Heart right ventricle (tissue), 16 donors: ENCODE results near the gene DDX20. TPM values are rescaled to one million over a fixed set of nuclear protein-coding genes. Genes with fewer than 3 reads are reported as not detected.

ENCODE experiments used
- ATAC-seq, 8 donors: fragments of 200-7000 bp; cut with Tn5 transposase; one replicate each; pipeline ENCODE4 v1.9.1; 2020; ENCODE audit warnings: mild to moderate bottlenecking in 8 of 8, moderate library complexity in 8 of 8, moderate number of reproducible peaks in 1 of 8
- DNase-seq, 2 donors: peaks; one replicate each; pipeline ENCODE4 v3.0.0-alpha.2; 2020
- H3K27ac ChIP-seq, 10 donors: fragments of 200-600 bp; sonication (generic) in 2 of 10; one replicate each; pipeline versions ENCODE4 v1.5.0 to v1.8.0; 2020 to 2022; ENCODE audit warnings: mild to moderate bottlenecking in 3 of 10
- H3K27me3 ChIP-seq, 7 donors: fragments of 200-600 bp; one replicate each; pipeline ENCODE4 v1.8.0; 2021 to 2022; ENCODE audit warnings: mild to moderate bottlenecking in 2 of 7
- H3K36me3 ChIP-seq, 9 donors: fragments of 200-600 bp; sonication (generic) in 1 of 9; one replicate each; pipeline versions ENCODE4 v1.5.0 to v1.8.0; 2020 to 2022; ENCODE audit warnings: mild to moderate bottlenecking in 2 of 9
- H3K4me1 ChIP-seq, 9 donors: fragments of 200-600 bp; sonication (generic) in 1 of 9; one replicate each; pipeline versions ENCODE4 v1.5.0 to v1.8.0; 2020 to 2022; ENCODE audit warnings: mild to moderate bottlenecking in 4 of 9
- H3K4me3 ChIP-seq, 10 donors: fragments of 200-600 bp; sonication (generic) in 2 of 10; one replicate each; pipeline versions ENCODE4 v1.5.0 to v1.8.0; 2020 to 2022; ENCODE audit warnings: mild to moderate bottlenecking in 7 of 10, moderate library complexity in 2 of 10
- H3K9me3 ChIP-seq, 11 donors: fragments of 200-600 bp in 10 of 11; sonication (generic) in 2 of 11; one replicate each; pipeline versions ENCODE4 v1.5.0 to v1.8.0; 2013 to 2022; ENCODE audit warnings: mild to moderate bottlenecking in 2 of 11, control low read depth in 1 of 11, moderate library complexity in 1 of 11
- WGBS, 2 donors: extraction: QIAGEN DNeasy Blood & Tissue Kit; methylation state at CpG; one replicate each; pipeline ENCODE4 v1.1.7; 2013; ENCODE audit warnings: inconsistent platforms in 1 of 2; 5-methylcytosine and 5-hydroxymethylcytosine counted together
- intact Hi-C, 10 donors: fragments of 100-400 bp; cut with DNase I; formaldehyde crosslinking; loops; one replicate each; pipeline versions ENCODE4 v1.11.1 to v1.14.2; 2022
- polyA plus RNA-seq, 2 donors: library from polyadenylated mRNA; stranded (reverse); fragments of 200-250 nt; gene quantifications; one replicate each; pipeline ENCODE4 v1.2.3, GENCODE V29; 2013
- total RNA-seq, 10 donors: library from RNA; stranded (reverse); fragmentation: NEBNext Ultra II Directional in 3 of 10; extraction: Animal tissue kit (Norgen Biotek cat#: 25700) in 3 of 10; gene quantifications; one replicate each; pipeline versions ENCODE4 v1.2.1 to v1.2.4, GENCODE V29; 2021 to 2023
- TF ChIP-seq, protein P1 (sequence below), 9 donors: fragments of 200-600 bp; sonication (generic) in 2 of 9; IDR thresholded peaks; one replicate each; pipeline versions ENCODE4 v1.5.0 to v1.8.0; 2021 to 2022; ENCODE audit warnings: antibody characterized with exemption in 9 of 9, mild to moderate bottlenecking in 5 of 9, moderate library complexity in 1 of 9
- donor health status: Arrhythmogenic right ventricular cardiomyopathy.
- donor health status: ischemic (EF 13 %, LVEDD 7.1; RV severe dilation, severe dysfunction).
- donor health status: healthy with polysubstance abuse.
- donor health status: DM: no; HTN: yes; CAD: no.
- donor health status: DM: no; HTN: no; CAD: no.
- donor health status: ischemic (EF 25% LVEDD 6.9; RV normal size, moderate dysfunction).
- donor health status: ischemic (EF 25% LVEDD 5.7; RV mildly dilated, moderate dysfunction).
- donor health status: healthy.
- donor health status: DM: yes; HTN: yes; CAD: no.
- donor health status: Ischemic cardiomyopathy.
- donor health status: ischemic (EF 35%, LVEDD 5.7; RV mildly dilated, moderate dysfunction).
- donor health status: nonischemic (EF 11% LVEDD 7.7; RV severe dilation, severe dysfunction).
- donor health status: DM: yes; HTN: yes; CAD: no.
- donor health status: PGD.
- donor health status: ischemic (EF 29% LVEDD 5.4; RV normal size, mild dysfunction).
- donor health status: nonischemic (EF 23%, LVEDD 6.1; RV moderate dilation, normal function).

The DDX20 gene
- total and polyA plus RNA-seq, 12 donors, result 4.0 to 10.0 (median 6.4) TPM

DNA sequence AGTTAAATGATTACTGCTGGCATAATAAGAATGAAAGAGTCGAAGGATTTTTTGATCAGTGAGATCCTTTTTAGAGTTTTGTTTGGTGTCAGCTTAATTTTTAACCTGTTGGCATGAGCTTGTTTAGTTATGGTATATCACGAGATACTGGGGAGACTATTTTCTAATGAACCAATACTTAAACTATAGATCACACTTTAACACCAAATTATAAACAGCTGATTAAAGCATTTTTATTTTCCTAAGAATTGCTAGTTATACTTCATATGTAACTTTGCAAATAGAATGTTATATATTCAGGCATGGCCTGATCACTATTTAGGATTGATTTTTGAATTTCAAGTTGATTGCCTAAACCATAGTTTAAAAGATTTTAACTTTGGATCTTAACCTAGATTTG lies 6.0 kb downstream of the DDX20 start:
- H3K36me3 ChIP-seq, result peaks cover 0 to 98% (median 44%) of the 10 kb centered on the region in 9 donors
- no peak overlapping the region for H3K27ac ChIP-seq
- no peak for ATAC-seq
- WGBS, 2 donors, result 96 to 97% methylated on average over 2 of the region's 2 CpGs
- no peaks in the 10 kb centered on the region for H3K27me3 ChIP-seq
- no peak overlapping the region for H3K4me3 ChIP-seq
- no peak for DNase-seq
- TF ChIP-seq, protein P1, sequence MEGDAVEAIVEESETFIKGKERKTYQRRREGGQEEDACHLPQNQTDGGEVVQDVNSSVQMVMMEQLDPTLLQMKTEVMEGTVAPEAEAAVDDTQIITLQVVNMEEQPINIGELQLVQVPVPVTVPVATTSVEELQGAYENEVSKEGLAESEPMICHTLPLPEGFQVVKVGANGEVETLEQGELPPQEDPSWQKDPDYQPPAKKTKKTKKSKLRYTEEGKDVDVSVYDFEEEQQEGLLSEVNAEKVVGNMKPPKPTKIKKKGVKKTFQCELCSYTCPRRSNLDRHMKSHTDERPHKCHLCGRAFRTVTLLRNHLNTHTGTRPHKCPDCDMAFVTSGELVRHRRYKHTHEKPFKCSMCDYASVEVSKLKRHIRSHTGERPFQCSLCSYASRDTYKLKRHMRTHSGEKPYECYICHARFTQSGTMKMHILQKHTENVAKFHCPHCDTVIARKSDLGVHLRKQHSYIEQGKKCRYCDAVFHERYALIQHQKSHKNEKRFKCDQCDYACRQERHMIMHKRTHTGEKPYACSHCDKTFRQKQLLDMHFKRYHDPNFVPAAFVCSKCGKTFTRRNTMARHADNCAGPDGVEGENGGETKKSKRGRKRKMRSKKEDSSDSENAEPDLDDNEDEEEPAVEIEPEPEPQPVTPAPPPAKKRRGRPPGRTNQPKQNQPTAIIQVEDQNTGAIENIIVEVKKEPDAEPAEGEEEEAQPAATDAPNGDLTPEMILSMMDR (IDR thresholded peaks at IDR 0.05), result no peak
- no peaks in the 10 kb centered on the region for H3K9me3 ChIP-seq
- H3K4me1 ChIP-seq, result peaks cover 0 to 19% (median 7%) of the 10 kb centered on the region in 9 donors
- intact Hi-C loops, result loop anchor here in 3 of 10 donors (5.0 to 10.0 kb wide), 3 partner anchors 277 to 537 kb away; partner anchors contain the start of gene CHI3L2 (in 2 of the 3)

DNA sequence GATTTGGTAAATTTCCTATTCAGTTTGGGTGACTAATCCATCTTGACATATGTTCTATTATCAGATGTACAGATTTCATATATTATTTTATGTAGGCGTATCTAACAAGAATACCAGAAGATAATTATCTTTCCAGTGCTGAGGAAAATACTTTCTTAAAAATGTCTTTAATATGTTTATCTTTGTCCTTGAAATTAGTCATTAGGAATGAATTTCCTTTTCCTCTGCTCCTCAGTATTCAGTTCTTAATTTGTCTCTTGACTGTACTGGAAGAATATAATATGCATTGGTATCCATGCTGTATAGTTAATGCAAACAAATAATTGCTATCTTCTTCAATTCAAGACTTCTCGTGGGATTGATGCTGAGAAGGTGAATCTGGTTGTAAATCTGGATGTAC lies 6.6 kb downstream of the DDX20 start:
- Histone ChIP-seq H3K36me3 (peaks cover 0 to 100% (median 50%) of the 10 kb centered on the region in 9 donors), H3K4me3 (no peak overlapping the region), H3K27ac (no peak overlapping the region), H3K4me1 (peaks cover 0 to 12% (median 2%) of the 10 kb centered on the region in 9 donors), H3K27me3 (no peaks in the 10 kb centered on the region), H3K9me3 (no peaks in the 10 kb centered on the region)
- DNase-seq (no peak), ATAC-seq (no peak)
- 94% methylated on average over 2 of the region's 2 CpGs for WGBS, 2 donors
- TF ChIP-seq, protein P1 (IDR thresholded peaks at IDR 0.05), result no peak
- intact Hi-C loops, result loop anchor here in 3 of 10 donors (5.0 to 10.0 kb wide), 3 partner anchors 278 to 538 kb away; partner anchors contain the start of gene CHI3L2 (in 2 of the 3)

DNA sequence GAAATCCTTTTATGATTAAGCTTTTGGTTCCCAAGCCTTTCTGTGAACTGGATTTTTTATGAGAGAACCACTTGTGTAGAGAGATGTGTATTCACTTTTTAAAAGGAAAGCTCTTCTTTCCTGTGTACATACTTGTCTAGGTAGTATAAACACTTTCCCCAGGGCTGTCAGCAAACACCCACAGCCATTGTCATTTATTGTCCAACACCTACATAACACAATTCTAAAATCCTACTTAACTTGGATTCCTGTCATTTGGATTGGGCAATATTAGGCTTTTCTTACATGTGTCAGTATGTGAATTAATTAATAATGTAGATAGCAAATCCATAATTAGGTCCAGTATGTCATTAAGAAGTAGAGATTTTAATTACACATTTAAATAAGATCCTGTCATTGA lies 12.3 kb downstream of the DDX20 start:
- Histone ChIP-seq H3K4me1 (peaks cover 0 to 7% (median 0%) of the 10 kb centered on the region in 9 donors), H3K9me3 (no peaks in the 10 kb centered on the region), H3K4me3 (no peak overlapping the region), H3K27ac (no peak overlapping the region), H3K27me3 (no peaks in the 10 kb centered on the region), H3K36me3 (peaks cover 0 to 77% (median 26%) of the 10 kb centered on the region in 9 donors)
- ATAC-seq, result no peak
- intact Hi-C loops, result loop anchor here in 5 of 10 donors (5.0 to 10.0 kb wide), 3 partner anchors 283 to 543 kb away; partner anchors contain the start of gene CHI3L2 (in 2 of the 5)
- TF ChIP-seq, protein P1 (IDR thresholded peaks at IDR 0.05), result no peak
- no peak for DNase-seq

DNA sequence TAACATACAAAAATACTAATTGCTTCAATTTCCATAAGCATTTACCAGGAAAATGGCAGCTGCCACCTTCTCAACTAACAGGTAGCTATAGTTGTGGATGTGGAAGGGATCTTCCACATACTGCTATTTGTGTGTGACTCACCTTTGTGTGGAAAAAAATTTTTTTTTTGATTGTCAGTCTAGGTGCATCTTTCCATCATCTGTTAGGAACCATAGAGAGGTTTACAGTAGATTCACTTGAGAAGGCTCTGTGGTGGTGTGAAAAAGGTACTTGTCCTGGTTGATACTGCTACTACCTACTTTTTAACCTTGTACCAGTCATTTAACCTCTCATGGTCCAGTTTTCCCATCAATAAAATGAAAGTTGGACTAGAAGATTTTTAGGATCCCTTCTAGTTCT lies 12.9 kb downstream of the DDX20 start:
- no peaks in the 10 kb centered on the region for H3K27me3 ChIP-seq
- DNase-seq (no peak), ATAC-seq (no peak)
- no peak overlapping the region for H3K27ac ChIP-seq
- peaks cover 0 to 72% (median 23%) of the 10 kb centered on the region in 9 donors for H3K36me3 ChIP-seq
- no peak overlapping the region for H3K4me3 ChIP-seq
- TF ChIP-seq, protein P1 (IDR thresholded peaks at IDR 0.05), result no peak
- H3K9me3 ChIP-seq, result no peaks in the 10 kb centered on the region
- intact Hi-C loops, result loop anchor here in 6 of 10 donors (1.0 to 10.0 kb wide), 5 partner anchors 53 to 544 kb away; partner anchors contain the start of gene CHI3L2 (in 2 of the 6)
- peaks cover 0 to 7% (median 0%) of the 10 kb centered on the region in 9 donors for H3K4me1 ChIP-seq
